Spleen (tissue), 7 donors: ENCODE data around the gene ARHGEF7.

ENCODE experiments used
- POLR2A ChIP-seq, 3 donors: fragments of 450-650 bp; IDR thresholded peaks; one replicate each; pipeline ENCODE4 v1.5.1; 2017; ENCODE audit warnings: antibody characterized with exemption in 3 of 3, mild to moderate bottlenecking in 1 of 3
- TF ChIP-seq, protein P1 (sequence below), 11 experiments: fragments of 200-600 bp in 7 of 11; fragments of 450-650 bp in 4 of 11; sonication (generic) in 4 of 11; IDR thresholded peaks in 8 of 11; conservative IDR thresholded peaks in 3 of 11; 1 replicate in 7 of 11; 2 replicates in 4 of 11; pipeline versions ENCODE4 v1.4.0 to v1.8.0; 2016 to 2021; ENCODE audit warnings: antibody characterized with exemption in 11 of 11, inconsistent platforms in 4 of 11, mild to moderate bottlenecking in 1 of 11
- donor health status: DM: no; HTN: no; CAD: no; lungs with moderate emphysema.
- donor health status: DM: no; HTN: no; CAD: no.
- donor health status: DM: no; HTN: no; CAD: no.

DNA sequence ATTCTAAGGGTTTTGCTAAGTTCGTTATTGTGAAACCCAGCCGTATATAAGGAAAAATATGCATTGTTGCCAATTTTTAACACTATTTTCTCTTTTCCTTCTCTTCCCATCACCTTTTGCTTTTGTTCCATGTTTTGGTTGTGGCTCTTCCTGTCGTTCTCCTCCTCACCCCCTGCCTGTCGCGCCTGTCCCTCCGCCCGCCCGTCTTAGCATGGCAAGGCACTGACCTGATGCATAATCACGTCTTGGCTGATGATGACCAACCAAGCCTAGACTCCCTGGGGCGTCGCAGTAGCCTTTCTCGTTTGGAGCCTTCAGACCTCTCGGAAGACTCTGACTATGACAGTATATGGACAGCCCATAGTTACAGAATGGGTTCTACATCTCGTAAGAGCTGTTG lies 176.8 kb downstream of the ARHGEF7 start:
- TF ChIP-seq, protein P1, sequence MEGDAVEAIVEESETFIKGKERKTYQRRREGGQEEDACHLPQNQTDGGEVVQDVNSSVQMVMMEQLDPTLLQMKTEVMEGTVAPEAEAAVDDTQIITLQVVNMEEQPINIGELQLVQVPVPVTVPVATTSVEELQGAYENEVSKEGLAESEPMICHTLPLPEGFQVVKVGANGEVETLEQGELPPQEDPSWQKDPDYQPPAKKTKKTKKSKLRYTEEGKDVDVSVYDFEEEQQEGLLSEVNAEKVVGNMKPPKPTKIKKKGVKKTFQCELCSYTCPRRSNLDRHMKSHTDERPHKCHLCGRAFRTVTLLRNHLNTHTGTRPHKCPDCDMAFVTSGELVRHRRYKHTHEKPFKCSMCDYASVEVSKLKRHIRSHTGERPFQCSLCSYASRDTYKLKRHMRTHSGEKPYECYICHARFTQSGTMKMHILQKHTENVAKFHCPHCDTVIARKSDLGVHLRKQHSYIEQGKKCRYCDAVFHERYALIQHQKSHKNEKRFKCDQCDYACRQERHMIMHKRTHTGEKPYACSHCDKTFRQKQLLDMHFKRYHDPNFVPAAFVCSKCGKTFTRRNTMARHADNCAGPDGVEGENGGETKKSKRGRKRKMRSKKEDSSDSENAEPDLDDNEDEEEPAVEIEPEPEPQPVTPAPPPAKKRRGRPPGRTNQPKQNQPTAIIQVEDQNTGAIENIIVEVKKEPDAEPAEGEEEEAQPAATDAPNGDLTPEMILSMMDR (IDR thresholded peaks at IDR 0.05 in 8 of 11, conservative IDR thresholded peaks at IDR 0.05 in 3 of 11), result no peak
- no peak for TF ChIP-seq POLR2A (IDR thresholded peaks at IDR 0.05)
